GM21619 (cell line): ENCODE data around the gene AGAP3.

Source experiments
- ATAC-seq: cut with Tn5 transposase; IDR thresholded peaks from one replicate; pipeline ENCODE4 v1.9.1; 2021; ENCODE audit not compliant: unreplicated experiment

AGAP3 gene

GRCh38 chr7:151179946-151180345 is 93.7 kb downstream of the AGAP3 start:
- ATAC-seq, result no peak

- ATAC-seq, result no peak
Measured at GRCh38 chr7:151181011-151181431, 94.7 kb downstream of the AGAP3 start.

- ATAC-seq, result no peak
Measured at GRCh38 chr7:151185762-151186639, 99.7 kb downstream of the AGAP3 start.

GRCh38 chr7:151186640-151187408 is 100.5 kb downstream of the AGAP3 start, which contains the start of gene ASB10:
TSS of gene ASB10 (minus strand) at chr7:151187250. CDS start at chr7:151187130, 120 bp downstream.
- no peak for ATAC-seq

- ATAC-seq, result no peak
Measured at GRCh38 chr7:151187409-151188251, 101.4 kb downstream of the AGAP3 start.

- ATAC-seq, result no peak
Measured at GRCh38 chr7:151188252-151188542, 101.9 kb downstream of the AGAP3 start.

GRCh38 chr7:151189038-151189437 is 102.8 kb downstream of the AGAP3 start:
- ATAC-seq, result no peak

GRCh38 chr7:151191544-151191943 is 105.3 kb downstream of the AGAP3 start:
- no peak for ATAC-seq

GRCh38 chr7:151192002-151192539 is 105.8 kb downstream of the AGAP3 start:
- no peak for ATAC-seq

GRCh38 chr7:151193203-151193978 is 107.1 kb downstream of the AGAP3 start:
- no peak for ATAC-seq
